GM20000 (cell line): ENCODE data around the gene PTGIR.
A peak's percentile ranks its signal among the peaks of the same experiment; 100 is the strongest.

Experiments
- DNase-seq: peaks from one replicate; pipeline ENCODE4 v3.0.0; 2012; ENCODE audit warnings: low spot score
- CTCF ChIP-seq: IDR thresholded peaks from 2 replicates; pipeline ENCODE4 v1.5.1; 2012; ENCODE audit warnings: mild to moderate bottlenecking, control low read depth; ENCODE audit errors: extremely low read depth, missing control alignments

PTGIR gene

DNA sequence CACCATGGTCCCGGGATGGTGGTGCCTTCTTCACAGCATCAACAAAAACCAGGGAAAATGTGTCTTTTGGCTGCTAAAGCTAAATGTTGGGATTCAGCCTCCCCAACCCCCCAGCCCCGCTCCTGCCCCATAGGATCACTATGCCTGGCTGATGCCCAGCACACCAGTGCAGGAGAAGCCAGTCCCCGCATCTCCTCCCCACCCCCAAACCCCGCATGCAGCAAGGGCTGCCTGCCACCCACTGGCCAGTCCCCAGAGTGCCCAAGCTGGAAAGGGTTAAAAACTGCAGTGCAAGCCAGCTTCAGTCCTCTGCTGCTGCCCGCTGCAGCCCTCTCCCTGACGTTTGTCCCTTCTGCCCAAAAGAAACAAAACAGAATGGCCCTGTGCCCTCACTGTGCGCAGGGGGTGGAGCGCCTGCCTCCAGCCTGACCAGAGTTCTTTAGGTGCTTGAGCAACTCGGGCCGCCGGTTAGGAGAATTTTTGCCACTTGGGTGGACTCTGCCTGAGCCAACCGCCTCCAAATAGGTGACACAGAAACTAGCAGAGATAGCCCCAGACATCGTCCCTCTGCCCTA, 20.0 kb downstream of the PTGIR start:
- DNase-seq: no peak

GRCh38 chr19:46603752-46604231, 21.1 kb downstream of the PTGIR start:
- no peak for TF ChIP-seq CTCF
- peak; percentile 2 for DNase-seq

More for the DNA sequence above, 20.0 kb downstream of the PTGIR start:
- TF ChIP-seq CTCF: no peak

DNA sequence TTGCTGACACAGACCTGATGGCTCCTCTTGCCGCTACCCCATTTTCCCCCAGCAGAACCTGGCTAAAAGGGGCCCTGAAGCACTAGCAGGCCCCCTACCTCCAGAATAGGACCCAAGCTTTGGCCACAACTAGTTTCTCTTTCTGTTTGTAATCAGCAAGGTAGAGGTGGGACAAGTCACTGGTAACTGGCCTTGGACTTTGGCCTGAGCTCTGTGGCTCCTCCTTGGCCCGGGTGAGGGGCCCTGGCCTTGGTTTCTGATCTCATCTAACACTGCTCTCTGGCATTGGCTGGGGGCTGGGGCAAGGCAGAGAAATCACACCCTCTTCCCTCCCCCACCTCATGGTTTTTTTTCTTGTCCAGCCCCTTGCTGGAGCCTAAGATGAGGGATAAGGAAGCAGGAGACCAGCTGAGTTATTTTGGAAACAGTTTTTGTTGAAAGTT, 21.7 kb downstream of the PTGIR start:
- peak; percentile 72 for DNase-seq

DNA sequence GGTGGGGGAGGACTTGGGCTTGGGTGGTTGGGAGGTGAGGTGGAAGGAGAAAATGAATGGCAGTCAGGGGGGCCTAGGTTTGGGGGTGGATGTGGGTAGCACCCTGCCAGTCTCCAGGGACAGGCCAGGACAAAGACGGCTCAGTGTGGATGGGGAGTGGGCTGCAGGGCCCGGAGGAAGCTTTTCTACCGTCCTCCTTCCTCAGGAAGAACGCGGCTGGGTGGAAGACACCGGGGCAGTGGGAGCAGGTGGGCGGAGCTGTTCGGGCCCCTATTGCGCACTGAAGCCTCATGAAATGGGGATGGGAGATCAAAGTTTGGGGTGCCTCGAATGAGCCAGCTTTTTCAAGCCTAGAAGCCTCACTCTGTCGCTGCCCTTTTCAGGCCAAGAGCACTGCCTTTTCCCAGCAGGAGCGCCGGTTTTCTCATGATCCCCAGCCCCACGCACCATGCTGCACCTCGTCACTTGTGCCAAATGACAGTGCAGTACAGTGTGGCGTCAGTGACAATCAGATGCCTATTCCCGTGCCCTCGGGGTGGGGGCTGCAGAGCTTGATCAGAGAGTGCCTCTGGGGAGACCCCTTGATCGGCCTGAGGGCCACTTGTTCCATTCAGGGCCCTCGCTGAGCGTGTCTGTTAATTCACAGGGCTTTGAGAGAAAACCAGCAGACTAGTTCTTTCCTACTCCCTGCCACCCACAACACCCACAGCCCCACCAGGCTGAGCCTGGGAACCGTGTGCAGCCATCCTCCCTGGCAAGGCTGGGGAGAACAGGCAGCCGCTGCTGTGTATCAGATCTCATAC, 22.3 kb downstream of the PTGIR start:
- peak; percentile 7 for DNase-seq
- no peak for TF ChIP-seq CTCF

More for the DNA sequence above, 21.7 kb downstream of the PTGIR start:
- no peak for TF ChIP-seq CTCF

DNA sequence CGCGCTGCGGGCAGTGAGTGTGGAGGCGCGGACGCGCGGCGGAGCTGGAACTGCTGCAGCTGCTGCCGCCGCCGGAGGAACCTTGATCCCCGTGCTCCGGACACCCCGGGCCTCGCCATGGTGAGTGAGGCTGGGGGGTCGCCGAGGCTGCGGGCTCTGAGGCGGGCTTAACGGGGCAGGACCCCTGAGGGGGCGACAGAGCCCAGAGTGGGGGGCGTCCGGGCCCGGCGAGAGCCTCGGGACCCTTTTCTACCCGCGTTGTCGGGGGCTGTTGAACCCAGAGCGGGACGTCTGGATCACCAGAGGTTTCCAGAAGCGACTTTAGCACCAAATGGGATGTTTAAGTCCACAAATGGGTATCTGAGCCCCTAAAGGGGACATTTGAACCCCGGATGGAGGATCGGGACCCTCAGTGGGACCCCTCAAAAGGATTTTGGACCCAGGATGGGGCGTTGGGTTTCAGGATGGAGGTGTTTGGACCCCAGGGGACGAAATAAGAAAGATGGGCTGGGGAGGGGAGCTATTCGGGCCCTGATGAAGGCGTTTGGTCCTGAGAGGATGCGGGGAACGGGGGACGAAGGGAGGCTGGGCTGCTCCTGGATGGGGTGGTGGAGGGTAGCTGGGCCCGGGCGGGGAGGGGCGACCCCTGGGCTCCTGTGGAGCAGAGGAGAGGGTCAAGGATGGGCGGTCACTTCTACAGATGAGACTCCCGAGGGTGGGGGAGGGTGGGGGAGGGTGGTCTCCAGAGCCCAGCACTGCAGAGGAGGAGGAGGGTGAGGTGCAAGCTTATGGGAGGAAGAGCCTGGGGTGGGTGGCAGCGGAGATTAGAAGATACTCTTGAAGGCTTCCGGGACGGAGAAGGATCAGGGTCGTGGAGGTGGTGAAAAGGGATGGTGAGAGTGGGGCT, 23.3 kb downstream of the PTGIR start, which contains the start of gene CALM3:
CALM3 (plus strand) TSS at position 13 of the 907 bp plus-strand sequence; CDS start at position 118, 105 bp downstream.
- TF ChIP-seq CTCF: no peak

DNA sequence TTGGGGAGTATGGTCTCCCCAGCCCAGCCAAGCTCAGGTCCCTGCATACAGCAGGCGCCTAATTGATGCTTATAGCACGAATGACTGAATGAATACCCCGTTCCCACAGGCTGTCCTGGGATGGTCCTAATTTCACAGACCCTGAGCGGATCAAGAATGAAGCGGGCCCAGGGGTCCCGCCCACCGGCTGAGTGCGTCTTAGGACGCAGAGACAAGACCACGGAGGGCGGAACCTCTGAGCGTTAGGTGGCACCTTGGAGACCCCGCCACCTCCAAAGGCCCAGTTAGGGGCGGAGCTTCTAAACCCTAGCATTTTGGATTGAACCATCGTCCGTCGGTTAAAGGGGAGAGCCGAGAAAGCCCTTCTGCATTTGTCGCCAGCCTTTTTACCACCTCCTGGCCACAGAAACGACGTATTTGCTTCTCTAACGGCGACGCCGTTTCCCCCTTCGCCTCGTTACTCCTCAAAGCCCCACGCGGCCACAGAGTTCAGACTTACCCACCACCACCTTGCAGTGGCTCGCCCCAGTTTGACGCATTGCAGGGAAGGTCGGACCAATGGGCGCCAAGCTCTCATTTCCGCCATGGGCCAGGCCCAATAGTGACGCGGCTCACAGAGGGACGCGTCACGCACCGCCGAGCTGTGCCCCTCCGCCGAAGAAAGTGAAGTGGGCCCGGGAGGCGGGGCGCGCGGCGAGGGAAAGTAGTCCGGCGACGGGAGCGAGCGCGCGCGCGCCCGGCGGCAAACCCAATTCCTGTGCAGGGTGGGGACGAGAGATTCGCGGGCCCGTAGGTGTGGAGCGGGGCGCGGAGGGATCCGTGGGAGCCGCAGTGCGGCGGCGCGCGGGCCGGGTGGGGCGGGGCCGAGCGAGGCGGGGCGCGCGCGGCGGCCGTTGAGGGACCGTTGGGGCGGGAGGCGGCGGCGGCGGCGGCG, 24.2 kb downstream of the PTGIR start:
- no peak for TF ChIP-seq CTCF
- DNase-seq: peak; percentile 96

More for the DNA sequence above, 23.3 kb downstream of the PTGIR start, which contains the start of gene CALM3:
- DNase-seq: no peak
